Astrocyte (in vitro differentiated cells and primary cell): ENCODE measurements around the gene ST3GAL4.

Experiments used
- CTCF ChIP-seq: IDR thresholded peaks from 2 replicates; pipeline ENCODE4 v1.5.1; 2011; ENCODE audit warnings: low read depth, mild to moderate bottlenecking, inconsistent platforms, low read length, moderate library complexity; ENCODE audit not compliant: insufficient read depth
- EZH2 ChIP-seq: IDR thresholded peaks from 2 replicates; pipeline ENCODE4 v1.6.1; 2012; ENCODE audit warnings: mild to moderate bottlenecking, low read length, inconsistent platforms; ENCODE audit not compliant: insufficient read depth

- no peak for TF ChIP-seq CTCF
- TF ChIP-seq EZH2, result no peak
These were observed 9.5 kb upstream of the ST3GAL4 start for GRCh38 chr11:126345759-126346585.
